ENCODE measurements around the gene RNF7.

DNA sequence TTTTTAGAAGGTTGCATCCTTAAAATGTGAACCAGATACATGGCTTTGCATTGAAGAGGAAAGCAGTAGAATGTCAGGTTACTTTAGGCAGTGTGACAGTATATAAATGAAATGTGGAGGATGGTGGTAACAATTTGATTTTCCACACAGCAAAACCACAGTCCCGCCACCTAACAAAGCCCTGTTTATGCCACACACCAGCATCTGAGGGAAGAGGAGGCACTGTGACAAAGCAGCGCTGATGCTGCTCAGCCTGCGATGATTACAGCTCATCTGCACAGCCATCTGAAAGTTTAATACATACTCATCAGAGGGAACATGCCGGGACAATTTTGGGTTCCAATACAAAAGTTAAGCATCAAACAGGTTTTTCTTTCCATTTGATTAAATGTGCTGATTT, 8.9 kb downstream of the RNF7 start:
- TF ChIP-seq, protein P1, sequence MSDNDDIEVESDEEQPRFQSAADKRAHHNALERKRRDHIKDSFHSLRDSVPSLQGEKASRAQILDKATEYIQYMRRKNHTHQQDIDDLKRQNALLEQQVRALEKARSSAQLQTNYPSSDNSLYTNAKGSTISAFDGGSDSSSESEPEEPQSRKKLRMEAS (IDR thresholded peaks at IDR 0.05): no peak
- TF ChIP-seq CEBPB (IDR thresholded peaks at IDR 0.05) (no peak), TAF1 (IDR thresholded peaks at IDR 0.05; ENCODE audit: low read depth) (no peak), RAD21 (IDR thresholded peaks at IDR 0.05; ENCODE audit: low read depth) (no peak), YY1 (IDR thresholded peaks at IDR 0.05; ENCODE audit: low read depth) (no peak), FOXM1 (IDR thresholded peaks at IDR 0.05; ENCODE audit: borderline replicate concordance, low read depth) (no peak)
